Measurements from ENCODE around the gene ABHD15.

DNA sequence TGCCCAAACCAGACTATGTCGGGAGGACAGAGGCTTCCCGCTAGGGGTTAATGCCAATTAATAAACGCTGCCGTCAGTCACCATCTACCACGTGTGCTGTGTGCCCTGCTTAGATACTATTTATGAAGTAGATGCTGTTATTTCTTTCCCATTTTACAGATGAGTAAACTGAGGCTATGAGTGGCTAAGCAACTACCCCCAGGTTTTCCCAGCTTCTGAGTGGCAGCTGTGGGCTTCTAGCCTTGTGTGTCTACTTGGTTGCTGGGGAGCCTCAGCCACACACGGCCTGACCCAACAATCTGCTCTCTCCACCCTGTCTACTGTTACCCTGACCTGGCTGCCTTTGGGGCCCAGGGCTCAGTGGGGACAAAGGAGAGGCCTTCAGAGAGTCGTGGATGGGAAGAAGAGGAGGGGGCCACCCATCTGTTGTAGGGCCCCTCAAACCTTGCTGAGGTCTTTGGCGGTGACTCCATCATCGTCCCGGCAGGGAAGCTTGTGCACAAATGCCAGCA, 15.5 kb upstream of the ABHD15 start:
- TF ChIP-seq, protein P1, sequence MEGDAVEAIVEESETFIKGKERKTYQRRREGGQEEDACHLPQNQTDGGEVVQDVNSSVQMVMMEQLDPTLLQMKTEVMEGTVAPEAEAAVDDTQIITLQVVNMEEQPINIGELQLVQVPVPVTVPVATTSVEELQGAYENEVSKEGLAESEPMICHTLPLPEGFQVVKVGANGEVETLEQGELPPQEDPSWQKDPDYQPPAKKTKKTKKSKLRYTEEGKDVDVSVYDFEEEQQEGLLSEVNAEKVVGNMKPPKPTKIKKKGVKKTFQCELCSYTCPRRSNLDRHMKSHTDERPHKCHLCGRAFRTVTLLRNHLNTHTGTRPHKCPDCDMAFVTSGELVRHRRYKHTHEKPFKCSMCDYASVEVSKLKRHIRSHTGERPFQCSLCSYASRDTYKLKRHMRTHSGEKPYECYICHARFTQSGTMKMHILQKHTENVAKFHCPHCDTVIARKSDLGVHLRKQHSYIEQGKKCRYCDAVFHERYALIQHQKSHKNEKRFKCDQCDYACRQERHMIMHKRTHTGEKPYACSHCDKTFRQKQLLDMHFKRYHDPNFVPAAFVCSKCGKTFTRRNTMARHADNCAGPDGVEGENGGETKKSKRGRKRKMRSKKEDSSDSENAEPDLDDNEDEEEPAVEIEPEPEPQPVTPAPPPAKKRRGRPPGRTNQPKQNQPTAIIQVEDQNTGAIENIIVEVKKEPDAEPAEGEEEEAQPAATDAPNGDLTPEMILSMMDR (IDR thresholded peaks at IDR 0.05): no peak
- TF ChIP-seq POLR2A (IDR thresholded peaks at IDR 0.05): no peak

Data from right lobe of liver (tissue), 4 donors.